ENCODE data around the gene NF1. TPM values are rescaled to one million over a fixed set of nuclear protein-coding genes. Genes with fewer than 3 reads are reported as not detected.

NF1 gene
- total RNA-seq, 2 experiments from 2014 or later: 22.1 to 26.2 TPM

Small RNA genes lying within 50 kb of the gene (microRNA-seq; reads per million reads assigned to microRNA genes)
- not detected for gene MIR4733 (ENCODE audit: borderline replicate concordance)

Other genes with a start within 250 kb of the NF1 start
- 10 to 100 TPM; 13.4 to 15.3 TPM for gene TEFM, start 188.7 kb upstream of the NF1 start, total RNA-seq
- 1 to 10 TPM in 1 of 2 experiments, under 1 TPM in 1; 0.72 to 1.2 TPM for gene ADAP2, start 173.0 kb upstream of the NF1 start, total RNA-seq
- gene RNF135, start 123.9 kb upstream of the NF1 start, total RNA-seq: 1 to 10 TPM; 5.8 to 6.0 TPM
- under 1 TPM; 0.23 to 0.25 TPM for gene OMG, start 202.3 kb downstream of the NF1 start, total RNA-seq
- gene EVI2B, start 219.1 kb downstream of the NF1 start, total RNA-seq: 10 to 100 TPM; 10.3 to 14.8 TPM
- gene EVI2A, start 226.6 kb downstream of the NF1 start, total RNA-seq: 10 to 100 TPM; 16.9 to 18.2 TPM

Measured in activated CD4-positive, alpha-beta T cell treated with anti-CD3 and anti-CD28 coated beads for 36 hours (primary cell).